IMR-90 (cell line): ENCODE data around the gene AHCYL1. TPM values are rescaled to one million over a fixed set of nuclear protein-coding genes. Genes with fewer than 3 reads are reported as not detected.
A peak's percentile ranks its signal among the peaks of the same experiment; 100 is the strongest.

ENCODE experiments used
- ATAC-seq: fragments of 200-7000 bp; cut with Tn5 transposase; 2 replicates; pipeline ENCODE4 v1.9.1; 2020; ENCODE audit warnings: low read depth, mild to moderate bottlenecking, moderate library complexity
- BruUV-seq: library from RNA; stranded (reverse); fragments of 400-500 nt; replicated peaks from 2 replicates; lab custom pipeline; 2021; lab: Mats Ljungman, UMichigan
- CTCF ChIA-PET: fragments of 300-600 bp; formaldehyde crosslinking; extraction: SDS; loops from one replicate; lab custom pipeline; 2021; ENCODE audit warnings: antibody characterized with exemption; lab: Yijun Ruan, JAX
- POLR2A ChIA-PET: fragments of 300-600 bp; sonication (Branson Sonifier 250); formaldehyde crosslinking; loops from one replicate; lab custom pipeline; 2022; ENCODE audit warnings: antibody characterized with exemption; ENCODE audit not compliant: unreplicated experiment; lab: Charles Lee
- DNase-seq: peaks from one replicate; pipeline ENCODE4 v3.0.0; 2013
- H2AFZ ChIP-seq: replicated peaks from 2 replicates; pipeline ENCODE3; 2013; ENCODE audit warnings: low read length, mild to moderate bottlenecking; ENCODE audit not compliant: poor library complexity
- H2AK5ac ChIP-seq: 2 replicates; pipeline ENCODE4 v1.6.1; 2013; ENCODE audit warnings: low read depth, low read length, inconsistent platforms
- H2AK9ac ChIP-seq: replicated peaks from 2 replicates; pipeline ENCODE3; 2013; ENCODE audit warnings: mild to moderate bottlenecking, low read depth, low read length, moderate library complexity; ENCODE audit not compliant: poor library complexity
- H2BK120ac ChIP-seq: 2 replicates; pipeline ENCODE4 v1.6.1; 2013; ENCODE audit warnings: low read depth, low read length, inconsistent platforms
- H2BK15ac ChIP-seq: 3 replicates; pipeline ENCODE4 v1.6.1; 2013; ENCODE audit warnings: low read depth, low read length, inconsistent platforms
- H2BK20ac ChIP-seq: 2 replicates; pipeline ENCODE4 v1.6.1; 2013; ENCODE audit warnings: low read depth, mild to moderate bottlenecking, inconsistent platforms, low read length, moderate library complexity
- H2BK5ac ChIP-seq: 2 replicates; pipeline ENCODE4 v1.6.1; 2013; ENCODE audit warnings: mild to moderate bottlenecking, low read depth, low read length, inconsistent platforms; ENCODE audit not compliant: poor library complexity, severe bottlenecking
- H3K14ac ChIP-seq: replicated peaks from 2 replicates; pipeline ENCODE4 v1.6.1; 2013; ENCODE audit warnings: low read depth, low read length, inconsistent platforms
- H3K18ac ChIP-seq: 2 replicates; pipeline ENCODE4 v1.6.1; 2013; ENCODE audit warnings: low read depth, low read length, control low read depth
- H3K23ac ChIP-seq: 2 replicates; pipeline ENCODE4 v1.6.1; 2013; ENCODE audit warnings: low read depth, low read length, inconsistent platforms
- H3K27ac ChIP-seq: 2 replicates; pipeline ENCODE4 v1.5.1; 2013; ENCODE audit warnings: mild to moderate bottlenecking, control low read depth, low read length; ENCODE audit not compliant: insufficient read depth
- H3K27me3 ChIP-seq: 2 replicates; pipeline ENCODE4 v1.6.1; 2013; ENCODE audit warnings: low read length; ENCODE audit not compliant: control insufficient read depth, insufficient read depth
- H3K36me3 ChIP-seq: 2 replicates; pipeline ENCODE4 v1.6.1; 2013; ENCODE audit warnings: low read length, mixed read lengths; ENCODE audit not compliant: control insufficient read depth, insufficient read depth
- H3K4ac ChIP-seq: 2 replicates; pipeline ENCODE4 v1.6.1; 2013; ENCODE audit warnings: low read depth, low read length, inconsistent platforms
- H3K4me1 ChIP-seq: 2 replicates; pipeline ENCODE4 v1.6.1; 2013; ENCODE audit warnings: low read length, mixed read lengths; ENCODE audit not compliant: control insufficient read depth, insufficient read depth
- H3K4me2 ChIP-seq: 2 replicates; pipeline ENCODE4 v1.6.1; 2013; ENCODE audit warnings: low read depth, mild to moderate bottlenecking, control low read depth, low read length, moderate library complexity
- H3K4me3 ChIP-seq: 2 replicates; pipeline ENCODE4 v1.5.1; 2013; ENCODE audit warnings: low read depth, mild to moderate bottlenecking, control low read depth, low read length, moderate library complexity; ENCODE audit not compliant: insufficient read depth
- H3K56ac ChIP-seq: 2 replicates; pipeline ENCODE4 v1.6.1; 2013; ENCODE audit warnings: low read length, inconsistent platforms; ENCODE audit not compliant: insufficient read depth; ENCODE audit errors: extremely low read depth
- H3K79me1 ChIP-seq, 2 experiments: 2 replicates each; pipeline ENCODE4 v1.6.1; 2013; ENCODE audit warnings: low read length in 2 of 2, inconsistent platforms in 1 of 2, low read depth in 1 of 2
- H3K9ac ChIP-seq: 2 replicates; pipeline ENCODE4 v1.6.1; 2013; ENCODE audit warnings: low read depth, low read length, control low read depth
- H3K9me1 ChIP-seq: 2 replicates; pipeline ENCODE4 v1.6.1; 2013; ENCODE audit warnings: low read length, inconsistent platforms; ENCODE audit not compliant: insufficient read depth
- H3K9me3 ChIP-seq: 2 replicates; pipeline ENCODE4 v1.6.1; 2013; ENCODE audit warnings: low read length; ENCODE audit not compliant: control insufficient read depth, insufficient read depth
- H4K20me1 ChIP-seq: 2 replicates; pipeline ENCODE4 v1.6.1; 2013; ENCODE audit warnings: low read length, inconsistent platforms; ENCODE audit not compliant: insufficient read depth
- H4K5ac ChIP-seq: 2 replicates; pipeline ENCODE4 v1.6.1; 2013; ENCODE audit warnings: mild to moderate bottlenecking, low read depth, low read length, control low read depth
- H4K8ac ChIP-seq, 2 experiments: 2 replicates each; pipeline ENCODE4 v1.6.1; 2013; ENCODE audit warnings: low read depth in 2 of 2, low read length in 2 of 2, control low read depth in 1 of 2, inconsistent platforms in 1 of 2
- H4K91ac ChIP-seq: 2 replicates; pipeline ENCODE4 v1.6.1; 2013; ENCODE audit warnings: low read depth, low read length, inconsistent platforms; ENCODE audit not compliant: insufficient read depth
- BHLHE40 ChIP-seq: fragments of 150-350 bp; IDR thresholded peaks from 2 replicates; pipeline ENCODE4 v1.6.1; 2016; ENCODE audit warnings: mild to moderate bottlenecking, low read depth, low read length
- FOS ChIP-seq: fragments of 150-350 bp; IDR thresholded peaks from 2 replicates; pipeline ENCODE4 v1.6.1; 2016; ENCODE audit warnings: low read depth, low read length
- MAZ ChIP-seq: IDR thresholded peaks from 2 replicates; pipeline ENCODE4 v1.6.1; 2012; ENCODE audit warnings: low read depth, mild to moderate bottlenecking, low read length, improper control_type of control experiment, moderate library complexity, borderline replicate concordance
- MXI1 ChIP-seq: IDR thresholded peaks from 2 replicates; pipeline ENCODE4 v1.6.1; 2012; ENCODE audit warnings: low read depth, mild to moderate bottlenecking, low read length, moderate library complexity, borderline replicate concordance
- RAD21 ChIP-seq: IDR thresholded peaks from 2 replicates; pipeline ENCODE4 v1.6.1; 2012; ENCODE audit warnings: low read length, improper control_type of control experiment
- RFX5 ChIP-seq: IDR thresholded peaks from 2 replicates; pipeline ENCODE4 v1.8.0; 2012; ENCODE audit warnings: low read depth, mild to moderate bottlenecking, low read length, moderate library complexity
- WGBS, 2 experiments: methylation state at CpG; one replicate each; pipeline versions ENCODE4 v1.1.5 to v1.1.7; 2013; ENCODE audit warnings: missing lambda C conversion rate in 2 of 2; ENCODE audit not compliant: insufficient read length in 1 of 2; ENCODE audit errors: extremely low coverage in 2 of 2; 5-methylcytosine and 5-hydroxymethylcytosine counted together
- dilution Hi-C: fragments of 300-500 bp; cut with HindIII; formaldehyde crosslinking; loops from one replicate; pipeline ENCODE4 v1.14.3; 2018; ENCODE audit warnings: low sequenced_read_pairs; ENCODE audit not compliant: unreplicated experiment
- in situ Hi-C: fragments of 300-500 bp; cut with MboI; formaldehyde crosslinking; loops from 3 replicates; pipeline ENCODE4 v1.14.3; 2019; ENCODE audit warnings: low sequenced_read_pairs, inconsistent platforms, mixed read lengths
- intact Hi-C: fragments of 100-400 bp; cut with micrococcal nuclease; formaldehyde crosslinking; loops from 2 replicates; pipeline ENCODE4 v1.10.0; 2022
- polyA plus RNA-seq, 3 experiments: library from polyadenylated mRNA; depleted of rRNA; stranded (reverse); fragments of >200 nt; gene quantifications; 2 replicates each; pipeline ENCODE4 v1.2.3, GENCODE V29; 2012; ENCODE audit warnings: low replicate concordance in 1 of 3
- total RNA-seq: library from RNA; depleted of rRNA; stranded (reverse); fragments of >200 nt; gene quantifications from 2 replicates; pipeline ENCODE4 v1.2.3, GENCODE V29; 2012

Gene AHCYL1
- total and polyA plus RNA-seq, 2 of the 4 experiments (the other 2 are of a cell fraction): 75.1 to 76.0 TPM

DNA sequence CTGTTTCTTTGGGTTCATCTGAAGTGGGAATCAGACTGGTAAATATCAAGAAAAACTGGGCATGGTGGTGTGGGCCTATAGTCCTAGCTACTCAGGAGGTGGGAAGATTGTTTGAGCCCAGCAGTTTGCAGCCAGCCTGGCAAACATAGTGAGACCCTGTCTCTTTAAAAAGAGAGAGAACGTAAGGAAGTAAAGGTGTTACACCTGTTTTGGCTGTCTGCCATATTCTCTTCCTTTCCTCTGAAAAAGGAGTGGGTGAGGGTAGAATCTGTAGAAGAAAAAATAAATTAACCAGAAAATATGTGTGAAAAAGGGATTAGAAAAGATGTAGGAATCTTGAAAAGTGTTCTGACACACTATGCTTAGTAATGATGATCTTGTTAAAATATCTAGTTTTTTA lies 20.0 kb downstream of the AHCYL1 start:
- WGBS, 2 experiments: no CpG with 5 or more reads among the region's 1 CpG
- Histone ChIP-seq H3K4ac (peak overlapping the region; percentile 76), H2AK5ac (peak overlapping the region; percentile 75; the same call in 1 of the 2 replicates), H3K4me3 (peak overlapping the region; percentile 29; the same call in 1 of the 2 replicates), H3K9ac (peak overlapping the region; percentile 24), H2AFZ (no peak overlapping the region), H3K23ac (peak overlapping the region; percentile 52; the same call in 1 of the 2 replicates), H4K20me1 (peaks cover 38% of the 10 kb centered on the region), H3K9me3 (no peaks in the 10 kb centered on the region), H4K91ac (peak overlapping the region; percentile 69), H3K79me1 (peaks cover 18 to 56% of the 10 kb centered on the region in 2 experiments), H2BK5ac (peak overlapping the region; percentile 89), H3K36me3 (peaks cover 4% of the 10 kb centered on the region), H2AK9ac (no peak overlapping the region), H3K56ac (peak overlapping the region; percentile 67; the same call in 1 of the 2 replicates), H3K27me3 (no peaks in the 10 kb centered on the region), H2BK120ac (peak overlapping the region; percentile 69), H3K4me2 (peak overlapping the region; percentile 86), H3K27ac (peak overlapping the region; percentile 50), H2BK20ac (peak overlapping the region; percentile 65; the same call in 1 of the 2 replicates), H4K5ac (peak overlapping the region; percentile 21; the same call in 1 of the 2 replicates), H3K18ac (peak overlapping the region; percentile 54; the same call in 1 of the 2 replicates), H3K9me1 (peaks cover 16% of the 10 kb centered on the region), H3K4me1 (peaks cover 17% of the 10 kb centered on the region), H2BK15ac (peak overlapping the region; percentile 17; the same call in 1 of the 3 replicates), H4K8ac (peak overlapping the region; percentile 4 to 50; a peak in 2 of 4 replicates), H3K14ac (peak overlapping the region; percentile 66)
- in situ Hi-C loops: no loop called here
- no peak for DNase-seq
- intact Hi-C loops: loop anchor here (2.0 to 5.0 kb wide), 2 partner anchors 222 to 457 kb away; partner anchors contain the start of gene GNAI3
- dilution Hi-C loops: no loop called here
- CTCF ChIA-PET: no interaction called here
- no peak for ATAC-seq
- BruUV-seq: TSS peak; percentile 23
- no peak for TF ChIP-seq BHLHE40
- TF ChIP-seq FOS: no peak
- TF ChIP-seq RFX5: no peak
- no peak for TF ChIP-seq MXI1
- no peak for TF ChIP-seq RAD21
- TF ChIP-seq MAZ: no peak
- POLR2A ChIA-PET: interaction anchor here (0.5 kb wide), 1 partner anchor 630 kb away, joined by 3 read pairs; no protein-coding TSS in a partner anchor
